WTC11 (cell line): ENCODE results near the gene HOXB8. TPM values are rescaled to one million over a fixed set of nuclear protein-coding genes. Genes with fewer than 3 reads are reported as not detected.

Source experiments
- ATAC-seq: fragments of 200-7000 bp; cut with Tn5 transposase; 2 replicates; pipeline ENCODE4 v1.10.0; 2021; ENCODE audit warnings: mild to moderate bottlenecking, moderate library complexity
- CTCF ChIA-PET: fragments of 300-600 bp; sonication (Branson Sonifier 250); formaldehyde crosslinking; loops from one replicate; lab custom pipeline; 2021; ENCODE audit warnings: antibody characterized with exemption; lab: Charles Lee
- POLR2A ChIA-PET: fragments of 350-600 bp; sonication (Branson Sonifier 250); formaldehyde crosslinking; loops from one replicate; lab custom pipeline; 2021; ENCODE audit warnings: antibody characterized with exemption; lab: Charles Lee
- DNase-seq: peaks from one replicate; pipeline ENCODE4 v3.0.0; 2021; ENCODE audit warnings: low spot score
- H3K27ac Mint-ChIP-seq: 2 replicates; pipeline ENCODE4 v1.8.0; 2021; ENCODE audit warnings: mixed read lengths
- H3K27me3 Mint-ChIP-seq: 2 replicates; pipeline ENCODE4 v1.8.0; 2021; ENCODE audit warnings: low read depth, mild to moderate bottlenecking, moderate library complexity, mixed read lengths
- H3K36me3 Mint-ChIP-seq: 2 replicates; pipeline ENCODE4 v1.8.0; 2021; ENCODE audit warnings: mixed read lengths
- H3K4me1 Mint-ChIP-seq: 2 replicates; pipeline ENCODE4 v1.8.0; 2022; ENCODE audit warnings: mixed read lengths
- H3K4me3 Mint-ChIP-seq: 2 replicates; pipeline ENCODE4 v1.8.0; 2021; ENCODE audit warnings: mild to moderate bottlenecking, moderate library complexity, mixed read lengths
- H3K9me3 Mint-ChIP-seq: 2 replicates; pipeline ENCODE4 v1.8.0; 2021; ENCODE audit warnings: mixed read lengths
- CREM ChIP-seq: sonication (generic); formaldehyde crosslinking; IDR thresholded peaks from 2 replicates; pipeline ENCODE4 v1.8.1; 2022; ENCODE audit warnings: mild to moderate bottlenecking, missing genetic modification reagents, moderate library complexity
- JAZF1 ChIP-seq: fragments of 250-450 bp; sonication (Bioruptor Pico); IDR thresholded peaks from 2 replicates; pipeline ENCODE4 v1.9.0; 2021; ENCODE audit warnings: moderate library complexity, mild to moderate bottlenecking, inconsistent platforms
- KAT7 ChIP-seq: sonication (generic); formaldehyde crosslinking; IDR thresholded peaks from 2 replicates; pipeline ENCODE4 v1.8.1; 2023; ENCODE audit warnings: missing genetic modification reagents, mild to moderate bottlenecking, borderline replicate concordance
- NR1H2 ChIP-seq: sonication (generic); formaldehyde crosslinking; IDR thresholded peaks from 2 replicates; pipeline ENCODE4 v1.9.0; 2021; ENCODE audit warnings: mild to moderate bottlenecking, moderate library complexity, missing genetic modification reagents
- NR2C2 ChIP-seq: sonication (generic); formaldehyde crosslinking; IDR thresholded peaks from 2 replicates; pipeline ENCODE4 v1.8.0; 2022; ENCODE audit warnings: mild to moderate bottlenecking, missing genetic modification reagents
- PRRX2 ChIP-seq: fragments of 250-450 bp; sonication (Bioruptor Pico); IDR thresholded peaks from 2 replicates; pipeline ENCODE4 v1.8.0; 2021; ENCODE audit warnings: mild to moderate bottlenecking
- SMAD3 ChIP-seq: sonication (generic); formaldehyde crosslinking; IDR thresholded peaks from 2 replicates; pipeline ENCODE4 v1.8.0; 2022; ENCODE audit warnings: missing genetic modification reagents, mild to moderate bottlenecking, borderline replicate concordance
- SOX15 ChIP-seq: fragments of 250-450 bp; sonication (Bioruptor Pico); IDR thresholded peaks from 2 replicates; pipeline ENCODE4 v1.9.0; 2021; ENCODE audit warnings: mild to moderate bottlenecking
- TEAD1 ChIP-seq: sonication (generic); formaldehyde crosslinking; IDR thresholded peaks from 2 replicates; pipeline ENCODE4 v1.8.0; 2022; ENCODE audit warnings: mild to moderate bottlenecking, missing genetic modification reagents
- ZNF396 ChIP-seq: fragments of 250-450 bp; sonication (Bioruptor Pico); IDR thresholded peaks from 2 replicates; pipeline ENCODE4 v1.8.0; 2021; ENCODE audit warnings: mild to moderate bottlenecking, moderate library complexity, borderline replicate concordance
- ZNF423 ChIP-seq: fragments of 250-450 bp; sonication (Bioruptor Pico); IDR thresholded peaks from 2 replicates; pipeline ENCODE4 v2.1.2; 2022; ENCODE audit warnings: mild to moderate bottlenecking, moderate library complexity
- total RNA-seq: library from RNA; stranded (reverse); gene quantifications from 3 replicates; pipeline ENCODE4 v1.2.3, GENCODE V29; 2021
- TF ChIP-seq, protein P1 (sequence below): sonication (generic); formaldehyde crosslinking; IDR thresholded peaks from 2 replicates; pipeline ENCODE4 v1.8.0; 2022; ENCODE audit warnings: missing genetic modification reagents
- TF ChIP-seq, protein P2 (sequence below): sonication (generic); formaldehyde crosslinking; IDR thresholded peaks from 2 replicates; pipeline ENCODE4 v1.8.0; 2022; ENCODE audit warnings: mild to moderate bottlenecking, missing genetic modification reagents
- TF ChIP-seq, protein P3 (sequence below): sonication (generic); formaldehyde crosslinking; IDR thresholded peaks from 2 replicates; pipeline ENCODE4 v1.8.1; 2023; ENCODE audit warnings: mild to moderate bottlenecking, missing genetic modification reagents
- TF ChIP-seq, protein P4 (sequence below): sonication (generic); formaldehyde crosslinking; IDR thresholded peaks from 2 replicates; pipeline ENCODE4 v1.8.1; 2023; ENCODE audit warnings: mild to moderate bottlenecking, missing genetic modification reagents, moderate library complexity
- TF ChIP-seq, protein P5 (sequence below): sonication (generic); formaldehyde crosslinking; IDR thresholded peaks from 2 replicates; pipeline ENCODE4 v1.8.0; 2022; ENCODE audit warnings: mild to moderate bottlenecking, missing genetic modification reagents
- TF ChIP-seq, protein P6 (sequence below): sonication (generic); formaldehyde crosslinking; IDR thresholded peaks from 2 replicates; pipeline ENCODE4 v1.8.1; 2022; ENCODE audit warnings: missing genetic modification reagents, borderline replicate concordance
- TF ChIP-seq, protein P7 (sequence below): fragments of 250-450 bp; sonication (Bioruptor Pico); IDR thresholded peaks from 2 replicates; pipeline ENCODE4 v1.9.0; 2021; ENCODE audit warnings: mild to moderate bottlenecking

Gene HOXB8
- total RNA-seq, 1 experiment from 2014 or later, result not detected

DNA sequence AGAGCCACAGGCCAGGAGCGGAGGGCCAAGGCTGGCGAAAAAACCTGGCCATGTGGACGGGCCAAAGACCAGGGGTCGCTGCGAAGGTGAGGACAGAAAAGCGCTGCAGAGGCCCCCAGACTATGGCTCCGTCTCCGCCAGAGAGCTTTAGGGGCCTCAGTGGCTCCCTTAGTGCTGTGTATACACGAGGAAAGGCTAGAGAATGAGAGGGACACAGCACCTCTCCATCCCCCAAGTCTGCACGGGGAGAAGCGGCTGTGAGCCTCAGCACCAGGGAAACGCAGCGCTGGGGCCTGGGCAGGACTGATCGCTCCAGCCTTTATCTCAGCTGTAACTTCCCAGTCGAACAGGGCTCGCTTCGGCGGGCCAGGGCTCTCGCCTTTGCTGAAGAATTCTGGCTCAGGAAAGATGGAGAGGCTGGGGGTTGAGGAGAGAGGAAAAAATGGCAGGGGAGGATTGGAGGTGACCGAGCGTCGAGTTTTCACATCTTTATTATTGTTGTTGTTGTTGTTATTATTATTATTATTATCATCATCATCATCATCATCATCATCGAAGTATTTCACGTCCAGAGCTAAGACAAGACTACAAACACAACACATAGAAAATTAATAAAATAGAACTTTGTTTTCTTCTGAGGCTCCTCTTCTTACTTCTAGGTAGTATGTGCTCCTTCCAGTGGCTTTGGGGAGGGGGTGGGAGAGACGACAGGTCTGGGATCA lies 19.7 kb downstream of the HOXB8 start:
- ChIA-PET CTCF (no interaction called here), POLR2A (no interaction called here)
- TF ChIP-seq SMAD3 (CRISPR knock-in tag), result no peak
- TF ChIP-seq, protein P1, sequence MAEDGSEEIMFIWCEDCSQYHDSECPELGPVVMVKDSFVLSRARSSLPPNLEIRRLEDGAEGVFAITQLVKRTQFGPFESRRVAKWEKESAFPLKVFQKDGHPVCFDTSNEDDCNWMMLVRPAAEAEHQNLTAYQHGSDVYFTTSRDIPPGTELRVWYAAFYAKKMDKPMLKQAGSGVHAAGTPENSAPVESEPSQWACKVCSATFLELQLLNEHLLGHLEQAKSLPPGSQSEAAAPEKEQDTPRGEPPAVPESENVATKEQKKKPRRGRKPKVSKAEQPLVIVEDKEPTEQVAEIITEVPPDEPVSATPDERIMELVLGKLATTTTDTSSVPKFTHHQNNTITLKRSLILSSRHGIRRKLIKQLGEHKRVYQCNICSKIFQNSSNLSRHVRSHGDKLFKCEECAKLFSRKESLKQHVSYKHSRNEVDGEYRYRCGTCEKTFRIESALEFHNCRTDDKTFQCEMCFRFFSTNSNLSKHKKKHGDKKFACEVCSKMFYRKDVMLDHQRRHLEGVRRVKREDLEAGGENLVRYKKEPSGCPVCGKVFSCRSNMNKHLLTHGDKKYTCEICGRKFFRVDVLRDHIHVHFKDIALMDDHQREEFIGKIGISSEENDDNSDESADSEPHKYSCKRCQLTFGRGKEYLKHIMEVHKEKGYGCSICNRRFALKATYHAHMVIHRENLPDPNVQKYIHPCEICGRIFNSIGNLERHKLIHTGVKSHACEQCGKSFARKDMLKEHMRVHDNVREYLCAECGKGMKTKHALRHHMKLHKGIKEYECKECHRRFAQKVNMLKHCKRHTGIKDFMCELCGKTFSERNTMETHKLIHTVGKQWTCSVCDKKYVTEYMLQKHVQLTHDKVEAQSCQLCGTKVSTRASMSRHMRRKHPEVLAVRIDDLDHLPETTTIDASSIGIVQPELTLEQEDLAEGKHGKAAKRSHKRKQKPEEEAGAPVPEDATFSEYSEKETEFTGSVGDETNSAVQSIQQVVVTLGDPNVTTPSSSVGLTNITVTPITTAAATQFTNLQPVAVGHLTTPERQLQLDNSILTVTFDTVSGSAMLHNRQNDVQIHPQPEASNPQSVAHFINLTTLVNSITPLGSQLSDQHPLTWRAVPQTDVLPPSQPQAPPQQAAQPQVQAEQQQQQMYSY, result peak; percentile 74
- TF ChIP-seq JAZF1, result no peak
- TF ChIP-seq, protein P2, sequence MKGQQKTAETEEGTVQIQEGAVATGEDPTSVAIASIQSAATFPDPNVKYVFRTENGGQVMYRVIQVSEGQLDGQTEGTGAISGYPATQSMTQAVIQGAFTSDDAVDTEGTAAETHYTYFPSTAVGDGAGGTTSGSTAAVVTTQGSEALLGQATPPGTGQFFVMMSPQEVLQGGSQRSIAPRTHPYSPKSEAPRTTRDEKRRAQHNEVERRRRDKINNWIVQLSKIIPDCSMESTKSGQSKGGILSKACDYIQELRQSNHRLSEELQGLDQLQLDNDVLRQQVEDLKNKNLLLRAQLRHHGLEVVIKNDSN (CRISPR knock-in tag), result no peak
- no peak for DNase-seq
- Mint-ChIP-seq H3K9me3 (no peaks in the 10 kb centered on the region), H3K27me3 (peaks cover 100% of the 10 kb centered on the region; the same call in 1 of the 2 replicates), H3K4me1 (peaks cover 47% of the 10 kb centered on the region), H3K4me3 (peak overlapping the region; percentile 44), H3K36me3 (peaks cover 2% of the 10 kb centered on the region; the same call in 1 of the 2 replicates), H3K27ac (no peak overlapping the region)
- no peak for ATAC-seq

DNA sequence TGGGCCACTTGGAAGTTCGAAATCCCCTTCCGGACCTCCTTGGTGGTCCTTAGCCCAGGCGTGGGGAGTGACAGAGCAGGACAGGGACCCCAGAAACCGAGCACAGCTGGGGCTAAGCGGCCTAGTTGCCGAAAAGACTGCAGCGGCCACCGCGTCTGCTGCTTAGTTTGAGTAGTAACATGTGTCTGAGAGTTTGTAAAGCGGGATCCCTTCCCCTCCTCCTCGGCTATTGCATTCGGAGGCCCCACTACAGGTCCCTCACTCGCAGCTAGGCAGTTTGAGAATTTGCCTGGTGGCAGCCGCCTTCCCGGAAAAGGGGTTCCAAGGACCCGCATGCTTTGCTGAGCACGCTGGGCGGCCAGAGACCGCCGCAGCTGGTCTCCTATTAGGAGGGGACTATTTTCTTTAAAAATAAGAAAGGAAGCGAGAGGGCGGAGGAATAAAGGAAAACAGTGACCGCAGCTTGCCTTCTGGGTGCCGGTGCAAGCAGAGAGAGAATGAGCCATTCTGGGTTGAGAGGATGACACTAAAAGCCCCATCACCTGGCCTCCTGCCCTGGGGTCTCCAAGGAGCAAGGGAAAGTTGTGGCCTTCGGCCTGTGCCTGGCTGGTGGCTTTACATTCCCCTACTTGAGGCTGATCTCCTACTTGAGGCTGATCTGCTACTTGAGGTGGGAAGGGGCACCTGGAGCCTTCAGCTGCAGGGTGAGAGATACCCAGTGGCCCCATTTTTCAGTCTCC lies 20.4 kb downstream of the HOXB8 start:
- H3K9me3 Mint-ChIP-seq, result no peaks in the 10 kb centered on the region
- CTCF ChIA-PET, result interaction anchor here (0.7 to 2.4 kb wide), 5 partner anchors 12 to 286 kb away, joined by 3 to 11 read pairs (median 5); no protein-coding TSS in a partner anchor

DNA sequence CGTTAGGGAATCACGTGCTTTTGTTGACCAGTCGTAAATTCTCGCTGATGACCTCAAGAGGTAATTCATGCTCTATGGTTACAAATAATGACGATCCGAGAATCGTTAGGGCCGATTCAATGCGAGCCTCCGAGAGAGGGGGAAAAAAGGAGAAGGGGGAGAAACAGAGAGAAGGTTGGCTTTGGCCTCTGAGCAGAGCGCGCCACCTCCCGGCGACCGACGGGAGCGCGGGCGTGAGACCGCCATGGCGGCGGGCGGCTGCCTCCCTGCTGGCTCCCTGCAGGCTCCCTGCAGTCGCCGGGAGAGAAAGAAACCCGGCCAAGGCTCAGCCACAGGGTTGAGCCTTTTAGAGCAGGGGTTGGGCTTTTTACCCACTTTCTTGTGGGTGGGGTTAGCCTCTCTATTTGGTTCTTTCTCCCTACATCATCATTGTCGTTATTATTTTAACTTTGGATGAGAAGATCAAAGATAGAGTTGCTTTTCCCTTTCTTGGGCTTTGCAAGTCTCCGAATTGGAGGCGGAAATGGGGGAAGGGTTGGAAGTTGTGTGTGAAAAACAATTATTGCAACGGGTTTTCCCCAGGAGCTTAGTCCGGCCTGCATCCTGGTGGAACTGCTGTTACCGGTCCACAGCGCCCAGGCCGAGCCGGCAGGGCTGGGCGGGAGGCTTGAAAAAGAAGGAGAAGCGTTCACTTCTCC lies 21.1 kb downstream of the HOXB8 start:
- ATAC-seq, result peak; percentile 20
- TF ChIP-seq NR1H2 (CRISPR knock-in tag) (no peak), NR2C2 (no peak), SMAD3 (CRISPR knock-in tag) (no peak), KAT7 (CRISPR knock-in tag) (no peak), ZNF423 (CRISPR knock-in tag) (peak; percentile 72), ZNF396 (no peak)
- TF ChIP-seq, protein P3, sequence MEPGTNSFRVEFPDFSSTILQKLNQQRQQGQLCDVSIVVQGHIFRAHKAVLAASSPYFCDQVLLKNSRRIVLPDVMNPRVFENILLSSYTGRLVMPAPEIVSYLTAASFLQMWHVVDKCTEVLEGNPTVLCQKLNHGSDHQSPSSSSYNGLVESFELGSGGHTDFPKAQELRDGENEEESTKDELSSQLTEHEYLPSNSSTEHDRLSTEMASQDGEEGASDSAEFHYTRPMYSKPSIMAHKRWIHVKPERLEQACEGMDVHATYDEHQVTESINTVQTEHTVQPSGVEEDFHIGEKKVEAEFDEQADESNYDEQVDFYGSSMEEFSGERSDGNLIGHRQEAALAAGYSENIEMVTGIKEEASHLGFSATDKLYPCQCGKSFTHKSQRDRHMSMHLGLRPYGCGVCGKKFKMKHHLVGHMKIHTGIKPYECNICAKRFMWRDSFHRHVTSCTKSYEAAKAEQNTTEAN (CRISPR knock-in tag), result no peak
- TF ChIP-seq, protein P4, sequence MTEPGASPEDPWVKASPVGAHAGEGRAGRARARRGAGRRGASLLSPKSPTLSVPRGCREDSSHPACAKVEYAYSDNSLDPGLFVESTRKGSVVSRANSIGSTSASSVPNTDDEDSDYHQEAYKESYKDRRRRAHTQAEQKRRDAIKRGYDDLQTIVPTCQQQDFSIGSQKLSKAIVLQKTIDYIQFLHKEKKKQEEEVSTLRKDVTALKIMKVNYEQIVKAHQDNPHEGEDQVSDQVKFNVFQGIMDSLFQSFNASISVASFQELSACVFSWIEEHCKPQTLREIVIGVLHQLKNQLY, result no peak
- TF ChIP-seq, protein P2 (CRISPR knock-in tag), result no peak
- TF ChIP-seq, protein P5, sequence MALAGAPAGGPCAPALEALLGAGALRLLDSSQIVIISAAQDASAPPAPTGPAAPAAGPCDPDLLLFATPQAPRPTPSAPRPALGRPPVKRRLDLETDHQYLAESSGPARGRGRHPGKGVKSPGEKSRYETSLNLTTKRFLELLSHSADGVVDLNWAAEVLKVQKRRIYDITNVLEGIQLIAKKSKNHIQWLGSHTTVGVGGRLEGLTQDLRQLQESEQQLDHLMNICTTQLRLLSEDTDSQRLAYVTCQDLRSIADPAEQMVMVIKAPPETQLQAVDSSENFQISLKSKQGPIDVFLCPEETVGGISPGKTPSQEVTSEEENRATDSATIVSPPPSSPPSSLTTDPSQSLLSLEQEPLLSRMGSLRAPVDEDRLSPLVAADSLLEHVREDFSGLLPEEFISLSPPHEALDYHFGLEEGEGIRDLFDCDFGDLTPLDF (CRISPR knock-in tag), result no peak

More for the DNA sequence above, 20.4 kb downstream of the HOXB8 start:
- POLR2A ChIA-PET, result no interaction called here
- Mint-ChIP-seq H3K27ac (no peak overlapping the region), H3K27me3 (peaks cover 100% of the 10 kb centered on the region; the same call in 1 of the 2 replicates), H3K4me1 (peaks cover 54% of the 10 kb centered on the region), H3K36me3 (peaks cover 2% of the 10 kb centered on the region; the same call in 1 of the 2 replicates), H3K4me3 (peak overlapping the region; percentile 50; the same call in 1 of the 2 replicates)
- DNase-seq (no peak), ATAC-seq (no peak)
- TF ChIP-seq CREM (CRISPR knock-in tag) (no peak), SOX15 (CRISPR knock-in tag) (no peak), PRRX2 (CRISPR knock-in tag) (no peak), TEAD1 (CRISPR knock-in tag) (no peak), ZNF423 (CRISPR knock-in tag) (no peak), JAZF1 (no peak)
- TF ChIP-seq, protein P6, sequence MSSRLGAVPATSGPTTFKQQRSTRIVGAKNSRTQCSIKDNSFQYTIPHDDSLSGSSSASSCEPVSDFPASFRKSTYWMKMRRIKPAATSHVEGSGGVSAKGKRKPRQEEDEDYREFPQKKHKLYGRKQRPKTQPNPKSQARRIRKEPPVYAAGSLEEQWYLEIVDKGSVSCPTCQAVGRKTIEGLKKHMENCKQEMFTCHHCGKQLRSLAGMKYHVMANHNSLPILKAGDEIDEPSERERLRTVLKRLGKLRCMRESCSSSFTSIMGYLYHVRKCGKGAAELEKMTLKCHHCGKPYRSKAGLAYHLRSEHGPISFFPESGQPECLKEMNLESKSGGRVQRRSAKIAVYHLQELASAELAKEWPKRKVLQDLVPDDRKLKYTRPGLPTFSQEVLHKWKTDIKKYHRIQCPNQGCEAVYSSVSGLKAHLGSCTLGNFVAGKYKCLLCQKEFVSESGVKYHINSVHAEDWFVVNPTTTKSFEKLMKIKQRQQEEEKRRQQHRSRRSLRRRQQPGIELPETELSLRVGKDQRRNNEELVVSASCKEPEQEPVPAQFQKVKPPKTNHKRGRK (CRISPR knock-in tag), result no peak
- TF ChIP-seq, protein P7, sequence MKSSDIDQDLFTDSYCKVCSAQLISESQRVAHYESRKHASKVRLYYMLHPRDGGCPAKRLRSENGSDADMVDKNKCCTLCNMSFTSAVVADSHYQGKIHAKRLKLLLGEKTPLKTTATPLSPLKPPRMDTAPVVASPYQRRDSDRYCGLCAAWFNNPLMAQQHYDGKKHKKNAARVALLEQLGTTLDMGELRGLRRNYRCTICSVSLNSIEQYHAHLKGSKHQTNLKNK (CRISPR knock-in tag), result no peak
- TF ChIP-seq, all 79 proteins: peak for 0

More for the DNA sequence above, 21.1 kb downstream of the HOXB8 start:
- H3K27me3 Mint-ChIP-seq, result peaks cover 100% of the 10 kb centered on the region; the same call in 1 of the 2 replicates
- no peak overlapping the region for H3K27ac Mint-ChIP-seq
- peaks cover 2% of the 10 kb centered on the region; the same call in 1 of the 2 replicates for H3K36me3 Mint-ChIP-seq
- peak overlapping the region; percentile 50 for H3K4me3 Mint-ChIP-seq
- POLR2A ChIA-PET, result no interaction called here
- H3K4me1 Mint-ChIP-seq, result peaks cover 55% of the 10 kb centered on the region
- peak; percentile 90 for DNase-seq
- CTCF ChIA-PET, result interaction anchor here (0.7 to 2.5 kb wide), 25 partner anchors 11 to 378 kb away, joined by 3 to 15 read pairs (median 5); no protein-coding TSS in a partner anchor
- no peaks in the 10 kb centered on the region for H3K9me3 Mint-ChIP-seq
